KMS-11 (cell line): ENCODE results near the gene APOBEC3C.
"Not testable (repeated sequence)": the region's sequence is repeated elsewhere in the genome, so short reads cannot be mapped to it uniquely, and the experiment has no call there.

ENCODE experiments used
- H2AFZ ChIP-seq: fragments of 200-600 bp; sonication (generic); 2 replicates; pipeline ENCODE4 v1.6.1; 2016; ENCODE audit warnings: antibody characterized with exemption, mixed run types, low read depth
- H3K27ac ChIP-seq: fragments of 200-600 bp; sonication (generic); 2 replicates; pipeline ENCODE4 v1.6.1; 2016; ENCODE audit warnings: mild to moderate bottlenecking, mixed run types
- H3K27me3 ChIP-seq: fragments of 200-600 bp; sonication (generic); 2 replicates; pipeline ENCODE4 v1.6.1; 2017; ENCODE audit warnings: mild to moderate bottlenecking, low read depth, mixed run types, moderate library complexity; ENCODE audit not compliant: insufficient read depth
- H3K36me3 ChIP-seq: fragments of 200-600 bp; sonication (generic); 2 replicates; pipeline ENCODE4 v1.6.1; 2017; ENCODE audit warnings: mild to moderate bottlenecking, mixed run types; ENCODE audit not compliant: insufficient read depth
- H3K4me1 ChIP-seq: fragments of 200-600 bp; sonication (generic); 2 replicates; pipeline ENCODE4 v1.6.1; 2016; ENCODE audit warnings: mild to moderate bottlenecking, low read depth, mixed run types; ENCODE audit not compliant: poor library complexity, severe bottlenecking
- H3K4me2 ChIP-seq: fragments of 200-600 bp; sonication (generic); 2 replicates; pipeline ENCODE4 v1.7.0; 2016; ENCODE audit warnings: mild to moderate bottlenecking, mixed run types
- H3K4me3 ChIP-seq: fragments of 200-600 bp; sonication (generic); IDR thresholded peaks from 2 replicates; pipeline ENCODE4 v1.6.1; 2017; ENCODE audit warnings: low read depth, low read length, mixed read lengths; ENCODE audit not compliant: insufficient read depth
- H3K79me2 ChIP-seq: fragments of 200-600 bp; sonication (generic); 2 replicates; pipeline ENCODE4 v1.6.1; 2016; ENCODE audit warnings: low read depth, mixed run types; ENCODE audit not compliant: insufficient read depth
- H3K9ac ChIP-seq: fragments of 200-600 bp; sonication (generic); 2 replicates; pipeline ENCODE4 v1.6.1; 2016; ENCODE audit warnings: mild to moderate bottlenecking, mixed run types
- H4K20me1 ChIP-seq: fragments of 200-600 bp; sonication (generic); 2 replicates; pipeline ENCODE4 v1.6.1; 2016; ENCODE audit warnings: mild to moderate bottlenecking, mixed run types; ENCODE audit not compliant: insufficient read depth
- CTCF ChIP-seq: fragments of 200-600 bp; sonication (generic); conservative IDR thresholded peaks from 2 replicates; pipeline ENCODE4 v1.6.1; 2017; ENCODE audit warnings: low read depth, mild to moderate bottlenecking, antibody characterized with exemption, low read length, moderate library complexity, mixed read lengths

The APOBEC3C gene

DNA sequence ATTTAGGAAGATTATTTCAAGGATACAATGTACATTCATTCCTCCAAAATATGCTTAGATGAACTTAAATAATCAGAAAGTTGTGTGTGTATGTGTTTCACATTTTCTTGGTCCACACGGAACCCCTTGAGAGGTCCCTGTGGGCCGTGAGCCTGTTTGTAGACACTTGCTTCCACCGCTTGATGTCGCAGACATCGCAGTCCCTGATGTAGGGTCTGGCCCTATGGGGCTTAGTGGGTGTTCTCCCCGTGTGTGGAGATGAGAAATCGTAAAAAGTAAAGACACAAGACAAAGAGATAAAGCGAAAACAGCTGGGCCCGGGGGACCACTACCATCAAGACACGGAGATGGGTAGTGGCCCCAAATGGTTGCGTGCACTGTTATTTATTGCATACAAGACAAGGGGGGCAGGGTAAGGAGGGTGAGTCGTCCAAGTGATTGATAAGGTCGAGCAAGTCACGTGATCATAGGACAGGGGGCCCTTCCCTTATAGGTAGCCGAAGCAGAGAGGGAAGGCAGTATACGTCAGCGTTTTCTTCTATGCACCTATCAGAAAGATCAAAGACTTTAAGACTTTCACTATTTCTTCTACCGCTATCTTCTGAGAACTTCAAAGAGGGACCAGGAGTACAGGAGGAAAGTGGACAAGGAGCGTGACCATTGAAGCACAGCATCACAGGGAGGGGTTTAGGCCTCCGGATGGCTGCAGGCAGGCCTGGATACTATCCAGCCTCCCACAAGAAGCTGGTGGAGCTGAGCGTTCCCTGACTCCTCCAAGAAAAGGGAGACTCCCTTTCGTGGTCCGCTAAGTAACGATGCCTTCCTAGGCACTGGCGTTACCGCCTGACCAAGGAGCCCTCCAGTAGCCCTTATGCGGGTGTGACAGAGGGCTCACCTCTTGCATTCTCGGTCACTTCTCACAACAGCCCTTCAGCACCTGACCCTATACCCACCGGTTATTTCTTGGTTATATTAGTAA lies 1.2 kb upstream of the APOBEC3C start:
- no peak overlapping the region for H3K4me3 ChIP-seq
- no peak overlapping the region for H3K27ac ChIP-seq
- no peak for TF ChIP-seq CTCF
- H2AFZ ChIP-seq, result no peak overlapping the region
- no peak overlapping the region for H3K4me2 ChIP-seq
- H3K79me2 ChIP-seq, result peaks cover 15% of the 10 kb centered on the region; the same call in 1 of the 2 replicates
- H3K36me3 ChIP-seq, result no peaks in the 10 kb centered on the region
- H3K4me1 ChIP-seq, result peaks cover 15% of the 10 kb centered on the region
- H4K20me1 ChIP-seq, result no peaks in the 10 kb centered on the region
- no peaks in the 10 kb centered on the region; the same call in 1 of the 2 replicates for H3K27me3 ChIP-seq
- no peak overlapping the region for H3K9ac ChIP-seq

GRCh38 chr22:39013561-39013941 lies 506 bp upstream of the APOBEC3C start:
- H3K4me3 ChIP-seq, H3K36me3 ChIP-seq, H4K20me1 ChIP-seq, H3K27me3 ChIP-seq: not testable (repeated sequence)
- Histone ChIP-seq H3K27ac (peak overlapping the region; percentile 88), H3K4me1 (peaks cover 15% of the 10 kb centered on the region), H3K9ac (peak overlapping the region; percentile 83; the same call in 1 of the 2 replicates), H3K4me2 (peak overlapping the region; percentile 88), H2AFZ (peak overlapping the region; percentile 78), H3K79me2 (peaks cover 15% of the 10 kb centered on the region; the same call in 1 of the 2 replicates)

GRCh38 chr22:39014723-39015121 lies 665 bp downstream of the APOBEC3C start:
- H3K9ac ChIP-seq, result peak overlapping the region; percentile 83
- H4K20me1 ChIP-seq, result not testable (repeated sequence)
- peak overlapping the region; percentile 78; the same call in 1 of the 2 replicates for H2AFZ ChIP-seq

GRCh38 chr22:39016592-39016991 lies 2.5 kb downstream of the APOBEC3C start:
- no peaks in the 10 kb centered on the region for H3K27me3 ChIP-seq
- no peaks in the 10 kb centered on the region for H4K20me1 ChIP-seq
- H3K36me3 ChIP-seq, result no peaks in the 10 kb centered on the region
- peaks cover 15% of the 10 kb centered on the region; the same call in 1 of the 2 replicates for H3K79me2 ChIP-seq
- H3K9ac ChIP-seq, result no peak overlapping the region
- H3K4me2 ChIP-seq, result no peak overlapping the region
- H3K4me1 ChIP-seq, result peaks cover 15% of the 10 kb centered on the region
- no peak for TF ChIP-seq CTCF
- H3K4me3 ChIP-seq, result no peak overlapping the region
- no peak overlapping the region for H3K27ac ChIP-seq
- no peak overlapping the region for H2AFZ ChIP-seq

More at GRCh38 chr22:39014723-39015121, 665 bp downstream of the APOBEC3C start:
- H3K36me3 ChIP-seq, H3K4me3 ChIP-seq, H3K27me3 ChIP-seq: not testable (repeated sequence)
- H3K27ac ChIP-seq, result peak overlapping the region; percentile 88
- H3K79me2 ChIP-seq, result peaks cover 15% of the 10 kb centered on the region; the same call in 1 of the 2 replicates
- H3K4me2 ChIP-seq, result peak overlapping the region; percentile 88
- peaks cover 15% of the 10 kb centered on the region for H3K4me1 ChIP-seq

GRCh38 chr22:39017596-39018365 lies 3.7 kb downstream of the APOBEC3C start:
- no peaks in the 10 kb centered on the region for H4K20me1 ChIP-seq
- H3K4me1 ChIP-seq, result peaks cover 15% of the 10 kb centered on the region
- no peak overlapping the region for H3K4me2 ChIP-seq
- TF ChIP-seq CTCF, result no peak
- no peaks in the 10 kb centered on the region for H3K36me3 ChIP-seq
- no peaks in the 10 kb centered on the region for H3K27me3 ChIP-seq
- H3K27ac ChIP-seq, result no peak overlapping the region
- no peak overlapping the region for H2AFZ ChIP-seq
- H3K79me2 ChIP-seq, result peaks cover 15% of the 10 kb centered on the region; the same call in 1 of the 2 replicates
- no peak overlapping the region for H3K4me3 ChIP-seq
- no peak overlapping the region for H3K9ac ChIP-seq

GRCh38 chr22:39020021-39020651 lies 6.1 kb downstream of the APOBEC3C start:
- H3K9ac ChIP-seq, H3K27me3 ChIP-seq, H4K20me1 ChIP-seq, H3K4me3 ChIP-seq, H3K36me3 ChIP-seq, H3K79me2 ChIP-seq, H3K4me1 ChIP-seq, H3K27ac ChIP-seq, H2AFZ ChIP-seq, H3K4me2 ChIP-seq: not testable (repeated sequence)
